Thoracic aorta (tissue), 2 donors: Measurements from ENCODE around the gene HCRTR2. TPM values are rescaled to one million over a fixed set of nuclear protein-coding genes. Genes with fewer than 3 reads are reported as not detected.
"Not testable (repeated sequence)": the region's sequence is repeated elsewhere in the genome, so short reads cannot be mapped to it uniquely, and the experiment has no call there.

Experiments used
- ATAC-seq: fragments of 150-250 bp; one replicate; pipeline ENCODE4 v1.8.0; 2017; ENCODE audit warnings: low read depth; ENCODE audit not compliant: insufficient number of reproducible peaks, low FRiP score
- DNase-seq: peaks from one replicate; pipeline ENCODE4 v3.0.0-alpha.2; 2020; ENCODE audit warnings: low spot score
- H3K27ac ChIP-seq, 2 donors: fragments of 200-600 bp; sonication (generic); 1 replicate in 1 of 2; 2 replicates in 1 of 2; pipeline ENCODE4 v1.5.1; 2016; ENCODE audit warnings: mild to moderate bottlenecking in 2 of 2, moderate library complexity in 2 of 2
- H3K27me3 ChIP-seq: fragments of 200-600 bp; sonication (generic); replicated peaks from 2 replicates; pipeline ENCODE4 v1.6.0; 2016; ENCODE audit warnings: mild to moderate bottlenecking; ENCODE audit not compliant: insufficient read depth
- H3K36me3 ChIP-seq: fragments of 200-600 bp; sonication (generic); one replicate; pipeline ENCODE4 v1.5.1; 2016
- H3K4me1 ChIP-seq, 2 donors: fragments of 200-600 bp; sonication (generic); 1 replicate in 1 of 2; 2 replicates in 1 of 2; pipeline versions ENCODE4 v1.5.1 to v1.6.0; 2016; ENCODE audit warnings: low read depth in 2 of 2, mild to moderate bottlenecking in 1 of 2; ENCODE audit not compliant: control insufficient read depth in 1 of 2
- H3K4me3 ChIP-seq: fragments of 200-600 bp; sonication (generic); 2 replicates; pipeline ENCODE4 v1.5.1; 2016; ENCODE audit warnings: mild to moderate bottlenecking
- H3K9me3 ChIP-seq: fragments of 200-600 bp; sonication (generic); 2 replicates; pipeline ENCODE4 v1.5.1; 2016
- CTCF ChIP-seq: fragments of 200-600 bp; sonication (generic); IDR thresholded peaks from one replicate; pipeline ENCODE4 v1.5.1; 2019; ENCODE audit warnings: antibody characterized with exemption
- total RNA-seq, 2 donors: library from RNA; depleted of rRNA; stranded (reverse); fragments of >200 nt; gene quantifications; one replicate each; pipeline versions ENCODE4 v1.1.0 to v1.2.3, GENCODE V29; 2016

Gene HCRTR2
- total RNA-seq, 2 donors from 2014 or later, result not detected

- Histone ChIP-seq H3K36me3 (no peaks in the 10 kb centered on the region), H3K27ac (no peak overlapping the region), H3K4me3 (no peak overlapping the region), H3K9me3 (no peaks in the 10 kb centered on the region), H3K27me3 (no peaks in the 10 kb centered on the region), H3K4me1 (no peaks in the 10 kb centered on the region)
- TF ChIP-seq CTCF, result no peak
- no peak for ATAC-seq
- DNase-seq, result no peak
Observed at GRCh38 chr6:55220961-55221360, 46.6 kb downstream of the HCRTR2 start.

GRCh38 chr6:55227862-55228261 is 53.5 kb downstream of the HCRTR2 start:
- no peak for DNase-seq
- no peak for TF ChIP-seq CTCF
- Histone ChIP-seq H3K9me3 (no peaks in the 10 kb centered on the region), H3K27ac (no peak overlapping the region), H3K4me3 (no peak overlapping the region), H3K27me3 (no peaks in the 10 kb centered on the region), H3K36me3 (no peaks in the 10 kb centered on the region), H3K4me1 (no peaks in the 10 kb centered on the region)
- ATAC-seq, result no peak

GRCh38 chr6:55239099-55239498 is 64.8 kb downstream of the HCRTR2 start:
- no peak for ATAC-seq
- Histone ChIP-seq H3K9me3 (no peaks in the 10 kb centered on the region), H3K27ac (no peak overlapping the region), H3K4me1 (peaks cover 0 to 11% of the 10 kb centered on the region in 2 donors), H3K27me3 (no peaks in the 10 kb centered on the region), H3K36me3 (no peaks in the 10 kb centered on the region), H3K4me3 (no peak overlapping the region)
- TF ChIP-seq CTCF, result no peak
- no peak for DNase-seq

- ATAC-seq, H3K4me3 ChIP-seq, H3K9me3 ChIP-seq, H3K27me3 ChIP-seq, H3K36me3 ChIP-seq, H3K27ac ChIP-seq, DNase-seq: not testable (repeated sequence)
- peaks cover 0 to 11% of the 10 kb centered on the region in 2 donors for H3K4me1 ChIP-seq
- TF ChIP-seq CTCF, result peak; percentile 34
Observed at GRCh38 chr6:55240975-55241605, 66.8 kb downstream of the HCRTR2 start.

- Histone ChIP-seq H3K27ac (no peak overlapping the region), H3K4me3 (no peak overlapping the region), H3K36me3 (no peaks in the 10 kb centered on the region), H3K27me3 (no peaks in the 10 kb centered on the region), H3K9me3 (no peaks in the 10 kb centered on the region), H3K4me1 (no peaks in the 10 kb centered on the region)
- ATAC-seq (no peak), DNase-seq (no peak)
- TF ChIP-seq CTCF, result no peak
Observed at GRCh38 chr6:55250400-55250799, 76.1 kb downstream of the HCRTR2 start.
